OCI-M2 (cell line): Measurements from ENCODE around the gene LEMD2.

ENCODE experiments used
- DNase-seq: peaks from one replicate; lab custom pipeline; 2025; ENCODE audit not compliant: unreplicated experiment; lab: John Stamatoyannopoulos, UW

The LEMD2 gene

GRCh38 chr6:33776764-33777163, 12.2 kb downstream of the LEMD2 start:
- DNase-seq, result no peak

DNA sequence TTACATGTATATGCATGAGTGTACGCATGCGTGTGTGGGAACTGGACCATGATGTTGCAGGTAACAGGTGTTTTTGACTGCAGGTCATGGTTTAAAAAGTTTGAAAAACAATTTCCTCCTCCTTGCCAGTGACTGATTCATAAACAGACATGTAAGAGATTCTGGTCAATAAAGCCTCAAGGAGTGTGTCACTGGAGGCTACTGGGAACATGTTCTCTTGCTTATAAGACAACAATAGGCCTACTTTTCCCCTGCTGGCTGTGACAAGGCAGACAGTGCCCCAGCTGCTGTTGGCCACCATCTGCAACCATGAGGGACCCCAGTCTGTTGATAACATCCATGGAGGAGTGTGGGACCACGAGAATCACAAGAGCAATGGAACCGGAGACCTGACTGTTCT, 12.7 kb downstream of the LEMD2 start:
- no peak for DNase-seq

- DNase-seq, result no peak
Measured at GRCh38 chr6:33774774-33775173, 14.2 kb downstream of the LEMD2 start.

GRCh38 chr6:33772902-33773472, 15.9 kb downstream of the LEMD2 start:
- DNase-seq, result no peak

DNA sequence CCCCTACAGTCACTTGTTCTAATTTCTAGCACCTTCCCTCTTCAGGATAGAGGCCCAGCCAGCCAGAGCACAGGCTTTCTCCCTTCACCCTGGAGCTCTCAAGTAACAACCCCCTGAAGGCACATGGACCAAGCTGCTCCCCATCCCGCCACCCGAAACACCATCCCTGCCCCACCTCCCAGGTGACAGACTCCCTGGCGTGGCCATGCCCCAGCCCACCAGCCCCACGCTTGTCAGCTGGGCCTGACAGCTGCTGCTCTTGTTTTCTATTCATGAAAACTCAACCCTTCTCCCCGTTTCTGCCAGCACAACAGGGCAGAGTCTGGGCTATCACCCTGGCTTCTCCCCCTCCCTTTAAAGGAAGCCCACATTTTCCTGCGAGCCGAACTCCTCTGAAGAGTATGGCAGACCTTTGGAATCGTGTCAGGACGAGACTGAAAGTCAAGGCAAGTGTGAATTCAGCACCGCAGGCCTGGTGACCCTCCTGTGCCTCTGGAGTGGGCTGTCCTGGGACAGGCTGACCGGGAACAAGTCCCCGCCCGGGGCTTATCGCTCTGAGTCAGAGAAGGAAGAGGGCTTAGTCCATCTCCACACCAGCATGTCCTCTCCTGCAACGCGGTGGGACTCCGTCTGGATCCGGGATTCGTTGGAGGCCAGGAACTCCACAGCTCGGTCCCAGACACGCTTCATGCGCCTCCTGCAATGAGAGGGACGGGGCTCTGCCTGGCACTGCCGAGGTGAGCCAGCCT, 16.7 kb downstream of the LEMD2 start:
- no peak for DNase-seq

DNA sequence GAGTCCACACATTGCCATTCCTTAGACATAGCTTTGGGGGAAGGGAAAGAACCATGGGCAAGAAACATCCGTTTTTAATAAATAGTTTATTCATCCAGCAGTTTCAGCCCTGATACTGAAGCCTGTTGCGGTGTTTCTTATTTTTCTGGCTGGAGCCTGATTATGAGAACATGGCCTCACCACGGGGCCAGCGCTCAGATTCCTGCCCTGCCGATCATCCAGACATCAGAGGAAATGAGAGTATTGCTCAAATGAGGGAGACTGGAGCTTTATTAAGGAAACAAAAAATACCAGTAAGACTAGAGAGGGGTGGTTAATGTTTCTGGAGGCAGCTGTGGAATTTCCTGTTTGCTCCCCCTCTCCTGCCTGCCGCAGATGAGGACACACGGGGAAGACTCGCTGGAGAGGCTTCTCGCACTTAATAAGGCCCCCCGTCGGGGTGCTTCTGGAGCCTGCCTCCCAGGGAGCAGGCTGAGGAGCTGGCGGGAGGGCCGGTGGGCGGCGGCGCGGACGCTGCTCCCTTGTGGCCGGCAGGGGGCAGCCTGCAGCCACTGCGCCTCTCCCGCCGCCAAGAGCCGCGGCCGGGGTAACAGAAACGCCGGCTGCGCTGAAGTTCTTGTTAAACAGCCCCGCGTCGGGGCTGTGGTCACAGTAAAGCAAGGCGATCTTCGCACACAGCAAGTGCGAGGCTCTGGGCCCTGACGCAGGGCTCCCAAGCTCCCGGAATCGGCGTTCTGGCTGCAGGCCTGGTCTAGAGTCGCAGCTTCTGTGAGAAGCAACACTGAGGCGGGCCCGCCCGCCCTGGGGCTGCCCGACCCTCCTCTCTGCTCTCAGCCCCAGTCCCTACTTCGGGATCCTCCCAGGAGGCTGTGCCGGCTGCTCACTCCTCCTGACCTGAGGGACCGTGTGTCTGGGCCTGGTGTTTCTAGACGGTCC, 17.5 kb downstream of the LEMD2 start:
- DNase-seq, result no peak

- no peak for DNase-seq
Measured at GRCh38 chr6:33770833-33771145, 18.1 kb downstream of the LEMD2 start.

- DNase-seq, result no peak
Measured at GRCh38 chr6:33770124-33770832, 18.7 kb downstream of the LEMD2 start.

- DNase-seq, result no peak
Measured at GRCh38 chr6:33769248-33769821, 19.6 kb downstream of the LEMD2 start.

DNA sequence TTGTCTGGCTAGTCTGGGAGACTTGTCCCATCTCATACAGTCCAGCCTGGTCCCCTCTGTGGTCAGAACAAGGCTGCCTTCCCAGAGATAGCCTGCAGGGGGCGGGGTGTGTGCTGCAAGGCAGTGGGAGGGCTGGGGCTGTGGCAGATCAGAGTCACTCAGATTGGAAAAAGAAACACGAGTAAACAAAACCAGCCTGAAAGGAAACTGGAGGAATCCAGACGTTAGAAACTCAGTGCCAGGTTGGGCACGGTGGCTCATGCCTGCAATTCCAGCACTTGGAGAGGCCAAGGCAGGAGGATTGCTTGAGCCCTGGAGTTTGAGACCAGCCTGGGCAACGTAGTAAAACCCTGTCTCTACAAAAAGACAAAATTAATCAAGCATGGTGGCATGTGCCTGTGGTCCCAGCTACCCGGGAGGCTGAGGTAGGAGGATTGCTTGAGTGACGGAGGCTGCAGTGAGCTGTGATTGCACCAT, 20.2 kb downstream of the LEMD2 start:
- no peak for DNase-seq

DNA sequence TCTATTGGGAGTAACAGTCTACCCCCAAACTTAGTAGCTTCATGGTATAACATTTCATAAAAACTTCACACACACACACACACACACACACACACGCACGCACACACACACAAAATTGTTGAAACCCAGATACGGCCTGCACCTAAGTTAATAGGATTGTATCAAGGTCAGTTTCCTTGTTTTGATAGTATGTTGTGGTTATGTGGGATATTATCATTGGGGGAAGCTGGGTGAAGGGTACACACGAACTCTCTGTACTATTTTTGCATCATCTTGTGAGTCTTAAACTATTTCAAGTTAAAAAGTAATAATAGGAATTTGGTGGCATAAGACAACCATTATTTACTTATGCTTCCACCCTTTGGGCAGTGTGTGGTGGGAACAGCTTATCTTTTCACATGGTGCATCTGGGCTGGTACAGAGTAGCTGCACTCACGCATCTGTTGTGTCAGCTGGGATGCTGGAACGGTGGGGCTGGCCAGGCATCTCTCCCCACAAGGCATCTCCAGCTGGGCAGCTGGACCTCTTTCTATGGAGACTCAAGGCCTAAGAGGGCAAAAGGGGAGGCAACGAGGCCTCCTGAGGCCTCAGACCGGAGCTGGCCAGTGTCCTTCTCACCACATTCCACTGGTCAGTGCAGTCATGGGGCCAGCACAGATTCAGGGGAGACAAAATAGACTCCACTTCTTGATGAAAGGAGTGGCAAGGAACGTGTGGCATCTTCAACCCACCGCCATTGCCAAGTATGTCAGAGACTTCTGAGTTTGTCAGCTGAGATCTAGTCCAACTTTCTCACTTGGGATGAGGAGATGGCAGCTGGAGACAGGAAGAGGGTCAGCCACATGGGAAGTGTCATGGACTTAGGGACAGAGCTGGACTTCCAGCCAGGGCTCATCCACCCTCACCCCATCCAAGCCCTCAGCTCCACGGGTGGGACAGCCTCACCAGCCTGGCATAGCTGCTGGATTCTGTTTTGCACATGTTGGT, 21.7 kb downstream of the LEMD2 start:
- DNase-seq, result no peak

- no peak for DNase-seq
Measured at GRCh38 chr6:33765368-33765767, 23.6 kb downstream of the LEMD2 start.

GRCh38 chr6:33764036-33764435, 24.9 kb downstream of the LEMD2 start:
- no peak for DNase-seq

GRCh38 chr6:33763483-33763882, 25.4 kb downstream of the LEMD2 start:
- DNase-seq, result no peak

DNA sequence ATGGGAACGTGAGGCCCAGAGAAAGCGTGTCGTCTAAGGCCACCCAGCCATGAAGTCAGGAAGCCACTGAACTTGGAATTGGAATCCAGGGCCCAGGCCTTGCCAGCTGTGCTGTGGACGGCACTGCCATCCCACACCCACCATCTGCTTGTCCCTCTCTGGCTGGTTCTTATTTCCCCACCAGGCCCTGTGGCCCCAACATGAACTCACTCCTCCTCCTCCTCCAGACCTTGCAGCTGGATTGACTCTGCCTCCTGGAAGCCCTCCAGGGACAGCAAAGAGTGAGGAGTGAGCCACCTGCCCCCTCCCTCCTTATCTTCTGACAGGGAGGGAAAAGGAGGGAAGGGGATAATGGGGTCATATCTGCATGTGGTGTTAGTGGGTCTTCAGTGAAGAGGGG, 26.2 kb downstream of the LEMD2 start:
- DNase-seq, result no peak

DNA sequence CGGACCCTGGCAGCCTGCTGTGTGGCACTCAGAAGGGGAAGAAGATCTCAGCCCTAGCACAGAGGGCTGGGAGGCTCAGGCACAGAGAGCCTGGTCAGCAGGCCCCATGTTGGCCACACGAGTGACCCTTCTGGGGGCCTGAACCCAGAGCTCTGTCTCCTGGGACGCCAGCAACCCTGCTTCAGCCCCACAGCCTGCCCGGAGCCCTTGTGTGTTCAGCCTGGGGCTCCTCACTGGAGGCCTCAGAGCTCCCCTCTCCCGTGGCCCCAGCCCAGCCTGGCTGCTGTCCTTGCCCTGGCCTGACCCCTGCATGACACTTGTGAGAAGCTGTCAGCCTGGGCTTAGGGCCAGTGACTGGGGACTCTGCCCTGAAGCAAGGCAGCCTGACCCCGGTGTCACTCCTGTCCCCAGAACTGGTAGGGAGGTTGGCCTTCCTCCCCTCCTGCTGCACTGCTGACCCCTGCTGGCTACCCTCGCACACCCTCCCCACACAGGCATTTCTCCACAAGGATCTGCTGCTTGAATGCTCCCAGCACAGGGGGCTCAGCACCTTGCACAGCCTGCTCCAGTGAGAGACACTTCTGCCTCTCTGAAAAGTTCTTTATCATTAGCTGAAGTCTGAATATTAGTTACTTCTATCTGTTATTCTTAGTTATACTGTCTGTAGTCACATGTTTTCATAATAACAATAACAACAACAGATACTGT, 26.9 kb downstream of the LEMD2 start:
- no peak for DNase-seq

DNA sequence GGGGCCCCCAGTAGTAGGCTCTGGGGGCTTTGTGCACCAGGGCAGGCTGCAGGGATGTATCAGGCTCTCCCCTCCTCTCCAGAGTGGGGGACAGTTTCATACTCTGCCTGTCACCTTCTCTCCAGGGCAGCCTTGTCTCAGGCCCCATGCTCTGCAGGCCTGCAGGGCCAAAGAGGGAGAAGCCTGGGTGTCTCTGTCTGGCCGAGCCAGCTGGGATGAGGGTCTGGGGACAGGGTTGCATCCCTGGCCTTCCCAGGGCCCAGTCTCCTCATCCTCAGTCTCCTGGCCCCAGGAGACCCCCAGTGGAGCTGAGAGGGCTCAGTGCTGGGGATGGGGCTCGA, 27.4 kb downstream of the LEMD2 start:
- DNase-seq, result no peak

- no peak for DNase-seq
Measured at GRCh38 chr6:33759887-33760629, 28.9 kb downstream of the LEMD2 start.

- DNase-seq, result no peak
Measured at GRCh38 chr6:33758815-33759216, 30.1 kb downstream of the LEMD2 start.
